H9 (cell line): ENCODE results near the gene CACNA1I. TPM values are rescaled to one million over a fixed set of nuclear protein-coding genes. Genes with fewer than 3 reads are reported as not detected.
A peak's percentile ranks its signal among the peaks of the same experiment; 100 is the strongest.

Source experiments
- DNase-seq: peaks from one replicate; pipeline ENCODE4 v3.0.0-alpha.2; 2017
- H2AFZ ChIP-seq: one replicate; pipeline ENCODE4 v1.6.1; 2013; ENCODE audit warnings: mild to moderate bottlenecking, low read length, control low read depth, moderate library complexity
- H2AK5ac ChIP-seq: 2 replicates; pipeline ENCODE4 v1.6.1; 2013; ENCODE audit warnings: low read length, control low read depth, mixed read lengths; ENCODE audit not compliant: insufficient read length
- H2BK120ac ChIP-seq: one replicate; pipeline ENCODE4 v1.6.1; 2013; ENCODE audit warnings: low read depth, mild to moderate bottlenecking, low read length, control low read depth, inconsistent platforms; ENCODE audit not compliant: poor library complexity, severe bottlenecking
- H2BK12ac ChIP-seq: 2 replicates; pipeline ENCODE4 v1.6.1; 2013; ENCODE audit warnings: low read length, control low read depth, mixed read lengths, low read depth; ENCODE audit not compliant: insufficient read length
- H2BK15ac ChIP-seq: 2 replicates; pipeline ENCODE4 v1.6.1; 2013; ENCODE audit warnings: low read depth, low read length, control low read depth
- H2BK20ac ChIP-seq: one replicate; pipeline ENCODE4 v1.6.1; 2013; ENCODE audit warnings: low read depth, mild to moderate bottlenecking, low read length, control low read depth, inconsistent platforms; ENCODE audit not compliant: poor library complexity, severe bottlenecking
- H2BK5ac ChIP-seq: 2 replicates; pipeline ENCODE4 v1.6.1; 2013; ENCODE audit warnings: low read length, control low read depth, mixed read lengths; ENCODE audit not compliant: insufficient read length
- H3K14ac ChIP-seq: 2 replicates; pipeline ENCODE4 v1.6.1; 2013; ENCODE audit warnings: low read length, control low read depth; ENCODE audit not compliant: insufficient read depth
- H3K18ac ChIP-seq: 2 replicates; pipeline ENCODE4 v1.6.1; 2013; ENCODE audit warnings: low read depth, mild to moderate bottlenecking, mixed read lengths, low read length, control low read depth; ENCODE audit not compliant: insufficient read length
- H3K23ac ChIP-seq: 2 replicates; pipeline ENCODE4 v1.6.1; 2013; ENCODE audit warnings: low read length, control low read depth, mixed read lengths, low read depth; ENCODE audit not compliant: insufficient read length
- H3K23me2 ChIP-seq: 2 replicates; pipeline ENCODE4 v1.6.1; 2013; ENCODE audit warnings: low read depth, mild to moderate bottlenecking, mixed read lengths, low read length, control low read depth; ENCODE audit not compliant: insufficient read length, poor library complexity, severe bottlenecking
- H3K27ac ChIP-seq: 2 replicates; pipeline ENCODE4 v1.5.1; 2013; ENCODE audit warnings: low read length, control low read depth, mixed read lengths, low read depth; ENCODE audit not compliant: insufficient read length
- H3K27me3 ChIP-seq: 2 replicates; pipeline ENCODE4 v1.6.1; 2013; ENCODE audit warnings: low read length, control low read depth, inconsistent platforms; ENCODE audit not compliant: insufficient read depth
- H3K4ac ChIP-seq: 2 replicates; pipeline ENCODE4 v1.6.1; 2013; ENCODE audit warnings: low read depth, mild to moderate bottlenecking, control low read depth, inconsistent platforms, low read length, moderate library complexity
- H3K4me1 ChIP-seq: 2 replicates; pipeline ENCODE4 v1.6.1; 2013; ENCODE audit warnings: low read length, control low read depth, inconsistent platforms; ENCODE audit not compliant: insufficient read depth
- H3K4me2 ChIP-seq: 2 replicates; pipeline ENCODE4 v1.6.1; 2013; ENCODE audit warnings: low read length, control low read depth, mixed read lengths; ENCODE audit not compliant: insufficient read length, insufficient read depth
- H3K56ac ChIP-seq: 2 replicates; pipeline ENCODE4 v1.6.1; 2013; ENCODE audit warnings: low read depth, mild to moderate bottlenecking, mixed read lengths, low read length, control low read depth; ENCODE audit not compliant: insufficient read length
- H3K79me1 ChIP-seq: 2 replicates; pipeline ENCODE4 v1.6.1; 2013; ENCODE audit warnings: low read depth, mild to moderate bottlenecking, moderate library complexity, low read length, control low read depth, inconsistent platforms; ENCODE audit not compliant: insufficient read depth, poor library complexity, severe bottlenecking
- H3K79me2 ChIP-seq: 2 replicates; pipeline ENCODE4 v1.6.1; 2013; ENCODE audit warnings: low read length, control low read depth, inconsistent platforms; ENCODE audit not compliant: insufficient read depth
- H3K9ac ChIP-seq: 2 replicates; pipeline ENCODE4 v1.6.1; 2013; ENCODE audit warnings: low read length, control low read depth, mixed read lengths; ENCODE audit not compliant: insufficient read length; ENCODE audit errors: extremely low read depth
- H3K9me3 ChIP-seq: one replicate; pipeline ENCODE4 v1.6.1; 2013; ENCODE audit warnings: low read depth, low read length, inconsistent platforms; ENCODE audit not compliant: control insufficient read depth
- H3T11ph ChIP-seq: one replicate; pipeline ENCODE4 v1.6.1; 2013; ENCODE audit warnings: mild to moderate bottlenecking, low read length, control low read depth, inconsistent platforms
- H4K20me1 ChIP-seq: one replicate; pipeline ENCODE4 v1.6.1; 2013; ENCODE audit not compliant: control insufficient read depth, insufficient read length, insufficient read depth
- H4K5ac ChIP-seq: 2 replicates; pipeline ENCODE4 v1.6.1; 2013; ENCODE audit warnings: low read depth, mild to moderate bottlenecking, mixed read lengths, low read length, control low read depth; ENCODE audit not compliant: insufficient read length
- H4K8ac ChIP-seq: replicated peaks from 2 replicates; pipeline ENCODE4 v1.6.1; 2013; ENCODE audit warnings: low read length, control low read depth, mixed read lengths, low read depth; ENCODE audit not compliant: insufficient read length
- H4K91ac ChIP-seq: 2 replicates; pipeline ENCODE4 v1.6.1; 2013; ENCODE audit warnings: low read depth, mild to moderate bottlenecking, moderate library complexity, mixed read lengths, low read length, control low read depth; ENCODE audit not compliant: insufficient read length
- H3K27ac Mint-ChIP-seq, 3 experiments: 2 replicates in 2 of 3; 3 replicates in 1 of 3; pipeline ENCODE4 v1.8.0; 2020 to 2021; ENCODE audit warnings: mixed read lengths in 3 of 3, mild to moderate bottlenecking in 1 of 3, moderate library complexity in 1 of 3
- H3K27me3 Mint-ChIP-seq: 2 replicates; pipeline ENCODE4 v1.8.0; 2021; ENCODE audit warnings: low read depth, mild to moderate bottlenecking, moderate library complexity, mixed read lengths
- H3K36me3 Mint-ChIP-seq, 3 experiments: 2 replicates in 2 of 3; 3 replicates in 1 of 3; pipeline ENCODE4 v1.8.0; 2020 to 2021; ENCODE audit warnings: low read depth in 3 of 3, mixed read lengths in 3 of 3; ENCODE audit not compliant: insufficient read depth in 1 of 3
- H3K4me1 Mint-ChIP-seq, 2 experiments: 2 replicates each; pipeline ENCODE4 v1.8.0; 2020; ENCODE audit warnings: mixed read lengths in 2 of 2
- H3K4me3 Mint-ChIP-seq, 2 experiments: 2 replicates in 1 of 2; 3 replicates in 1 of 2; pipeline ENCODE4 v1.8.0; 2020 to 2021; ENCODE audit warnings: mild to moderate bottlenecking in 2 of 2, mixed read lengths in 2 of 2, moderate library complexity in 1 of 2
- H3K9me3 Mint-ChIP-seq, 2 experiments: 2 replicates in 1 of 2; 3 replicates in 1 of 2; pipeline ENCODE4 v1.8.0; 2020; ENCODE audit warnings: mild to moderate bottlenecking in 2 of 2, mixed read lengths in 2 of 2, moderate library complexity in 1 of 2
- CTCF ChIP-seq: fragments of 200-600 bp; sonication (generic); conservative IDR thresholded peaks from 3 replicates; pipeline ENCODE4 v1.8.0; 2021; ENCODE audit warnings: antibody characterized with exemption, mild to moderate bottlenecking
- WGBS: extraction: QIAGEN DNeasy Blood & Tissue Kit; methylation state at CpG from one replicate; pipeline ENCODE4 v1.1.7; 2013; ENCODE audit warnings: missing lambda C conversion rate, low lambda C conversion rate, mixed read lengths; ENCODE audit not compliant: insufficient read length; ENCODE audit errors: extremely low coverage; 5-methylcytosine and 5-hydroxymethylcytosine counted together
- total RNA-seq: library from RNA; stranded (reverse); gene quantifications from 2 replicates; pipeline ENCODE4 v1.2.1, GENCODE V29; 2021

CACNA1I gene
- total RNA-seq, 1 experiment from 2014 or later, result 0.50 TPM

- no CpG with 5 or more reads among the region's 77 CpGs for WGBS
Measured at GRCh38 chr22:39661842-39662685, 91.5 kb downstream of the CACNA1I start.

More at GRCh38 chr22:39661842-39662685, 91.5 kb downstream of the CACNA1I start:
- Histone ChIP-seq H2BK120ac (no peak overlapping the region), H3K79me1 (no peaks in the 10 kb centered on the region), H2AFZ (no peak overlapping the region), H2BK20ac (no peak overlapping the region), H3T11ph (no peak overlapping the region), H3K27me3 (peaks cover 4% of the 10 kb centered on the region; the same call in 1 of the 2 replicates), H4K20me1 (peaks cover 2% of the 10 kb centered on the region), H3K9me3 (no peaks in the 10 kb centered on the region), H2AK5ac (no peak overlapping the region), H3K4me1 (no peaks in the 10 kb centered on the region; the same call in 1 of the 2 replicates), H3K23ac (no peak overlapping the region), H3K18ac (no peak overlapping the region), H4K91ac (no peak overlapping the region), H2BK5ac (no peak overlapping the region), H3K23me2 (peaks cover 10% of the 10 kb centered on the region), H2BK12ac (no peak overlapping the region), H2BK15ac (no peak overlapping the region), H3K79me2 (no peaks in the 10 kb centered on the region), H3K14ac (peak overlapping the region; percentile 14; the same call in 1 of the 2 replicates), H3K4me2 (peak overlapping the region; percentile 60), H4K5ac (no peak overlapping the region), H3K27ac (no peak overlapping the region), H3K9ac (no peak overlapping the region), H3K56ac (no peak overlapping the region), H4K8ac (no peak overlapping the region), H3K4ac (no peak overlapping the region)
- peaks cover 62% of the 10 kb centered on the region for H3K27me3 Mint-ChIP-seq
- peak; percentile 98 for DNase-seq
- peaks cover 24 to 28% of the 10 kb centered on the region in 2 experiments for H3K4me1 Mint-ChIP-seq
- H3K4me3 Mint-ChIP-seq, result peak overlapping the region; percentile 61 to 82
- no peaks in the 10 kb centered on the region; a peak in 1 of 7 replicates for H3K36me3 Mint-ChIP-seq
- no peak for TF ChIP-seq CTCF
- no peaks in the 10 kb centered on the region for H3K9me3 Mint-ChIP-seq
- no peak overlapping the region for H3K27ac Mint-ChIP-seq
